OCI-LY7 (cell line): ENCODE results near the gene KATNAL2.

Experiments
- EZH2phosphoT487 ChIP-seq: fragments of 200-600 bp; sonication (generic); IDR thresholded peaks from 2 replicates; pipeline ENCODE4 v1.6.1; 2018; ENCODE audit warnings: low read depth, borderline replicate concordance, mild to moderate bottlenecking, mixed run types, antibody characterized with exemption, low read length, moderate library complexity, mixed read lengths
- TF ChIP-seq, protein P1 (sequence below): fragments of 200-600 bp; sonication (generic); conservative IDR thresholded peaks from 2 replicates; pipeline ENCODE4 v1.5.1; 2014; ENCODE audit warnings: mild to moderate bottlenecking, antibody characterized with exemption, low read length, moderate library complexity, mixed read lengths

DNA sequence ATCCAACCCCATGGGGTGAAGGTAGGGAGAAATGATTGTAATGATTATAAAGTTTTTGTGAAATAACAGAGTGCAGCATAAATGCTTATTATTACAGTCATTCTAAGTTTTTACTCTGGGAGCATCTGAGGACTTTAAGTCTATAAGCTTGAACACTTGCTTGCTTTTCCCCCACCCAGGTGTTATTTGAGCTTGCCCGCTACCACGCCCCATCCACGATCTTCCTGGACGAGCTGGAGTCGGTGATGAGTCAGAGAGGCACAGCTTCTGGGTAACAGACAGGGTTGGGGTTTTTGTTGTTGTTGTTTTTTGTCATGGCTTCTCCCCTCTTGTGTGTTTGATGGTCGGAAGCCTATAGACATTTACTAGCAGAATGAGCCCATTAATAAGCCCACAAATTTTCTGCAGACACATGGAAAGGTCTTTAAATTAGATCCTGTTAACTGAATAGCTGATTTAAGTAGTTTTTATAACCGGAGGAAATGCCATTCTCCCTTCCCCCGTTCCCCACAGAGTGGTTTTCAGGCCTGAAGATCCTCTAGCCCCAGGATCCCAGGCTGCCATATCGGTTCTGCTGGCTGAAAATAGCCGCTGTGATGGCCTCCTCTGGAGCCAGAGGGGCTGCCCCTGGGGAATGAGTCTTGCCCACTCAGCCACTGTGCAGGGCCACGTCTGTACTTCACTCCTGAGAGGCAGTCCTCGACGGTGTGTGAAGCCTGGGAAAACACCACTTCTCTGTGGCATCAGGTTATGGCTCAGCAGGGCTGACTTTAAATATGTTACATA, 157.9 kb downstream of the KATNAL2 start:
- no peak for TF ChIP-seq EZH2phosphoT487
- TF ChIP-seq, protein P1, sequence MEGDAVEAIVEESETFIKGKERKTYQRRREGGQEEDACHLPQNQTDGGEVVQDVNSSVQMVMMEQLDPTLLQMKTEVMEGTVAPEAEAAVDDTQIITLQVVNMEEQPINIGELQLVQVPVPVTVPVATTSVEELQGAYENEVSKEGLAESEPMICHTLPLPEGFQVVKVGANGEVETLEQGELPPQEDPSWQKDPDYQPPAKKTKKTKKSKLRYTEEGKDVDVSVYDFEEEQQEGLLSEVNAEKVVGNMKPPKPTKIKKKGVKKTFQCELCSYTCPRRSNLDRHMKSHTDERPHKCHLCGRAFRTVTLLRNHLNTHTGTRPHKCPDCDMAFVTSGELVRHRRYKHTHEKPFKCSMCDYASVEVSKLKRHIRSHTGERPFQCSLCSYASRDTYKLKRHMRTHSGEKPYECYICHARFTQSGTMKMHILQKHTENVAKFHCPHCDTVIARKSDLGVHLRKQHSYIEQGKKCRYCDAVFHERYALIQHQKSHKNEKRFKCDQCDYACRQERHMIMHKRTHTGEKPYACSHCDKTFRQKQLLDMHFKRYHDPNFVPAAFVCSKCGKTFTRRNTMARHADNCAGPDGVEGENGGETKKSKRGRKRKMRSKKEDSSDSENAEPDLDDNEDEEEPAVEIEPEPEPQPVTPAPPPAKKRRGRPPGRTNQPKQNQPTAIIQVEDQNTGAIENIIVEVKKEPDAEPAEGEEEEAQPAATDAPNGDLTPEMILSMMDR = no peak
